ENCODE data around the gene TEX264.

The TEX264 gene

DNA sequence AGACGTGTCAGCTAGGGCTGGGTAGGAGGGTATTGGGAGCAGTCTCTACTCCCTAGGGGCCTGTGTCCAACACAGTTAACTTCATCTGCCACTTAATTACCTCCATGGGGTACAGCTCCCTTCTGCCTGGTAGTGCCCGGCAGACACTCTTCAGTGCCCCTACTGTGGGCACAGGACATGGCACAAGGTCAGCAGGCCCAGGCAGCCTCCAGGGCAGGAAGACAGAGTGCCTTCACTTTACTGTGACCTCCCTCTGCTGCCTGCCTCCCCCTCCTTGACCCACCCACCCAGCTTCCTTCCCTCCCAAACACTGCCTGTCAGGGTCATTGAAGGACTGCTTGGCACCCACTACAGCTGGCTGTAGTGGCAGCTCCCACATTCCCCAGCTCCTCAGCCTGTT, 29.4 kb downstream of the TEX264 start:
- DNase-seq = no peak

GRCh38 chr3:51702156-51702555, 31.1 kb downstream of the TEX264 start:
- no peak for DNase-seq

- no peak for DNase-seq
These were observed 32.2 kb downstream of the TEX264 start for GRCh38 chr3:51703068-51703760.

- DNase-seq = no peak
These were observed 32.9 kb downstream of the TEX264 start for GRCh38 chr3:51703761-51704510.

- DNase-seq = no peak
These were observed 33.5 kb downstream of the TEX264 start for GRCh38 chr3:51704511-51704950.

DNA sequence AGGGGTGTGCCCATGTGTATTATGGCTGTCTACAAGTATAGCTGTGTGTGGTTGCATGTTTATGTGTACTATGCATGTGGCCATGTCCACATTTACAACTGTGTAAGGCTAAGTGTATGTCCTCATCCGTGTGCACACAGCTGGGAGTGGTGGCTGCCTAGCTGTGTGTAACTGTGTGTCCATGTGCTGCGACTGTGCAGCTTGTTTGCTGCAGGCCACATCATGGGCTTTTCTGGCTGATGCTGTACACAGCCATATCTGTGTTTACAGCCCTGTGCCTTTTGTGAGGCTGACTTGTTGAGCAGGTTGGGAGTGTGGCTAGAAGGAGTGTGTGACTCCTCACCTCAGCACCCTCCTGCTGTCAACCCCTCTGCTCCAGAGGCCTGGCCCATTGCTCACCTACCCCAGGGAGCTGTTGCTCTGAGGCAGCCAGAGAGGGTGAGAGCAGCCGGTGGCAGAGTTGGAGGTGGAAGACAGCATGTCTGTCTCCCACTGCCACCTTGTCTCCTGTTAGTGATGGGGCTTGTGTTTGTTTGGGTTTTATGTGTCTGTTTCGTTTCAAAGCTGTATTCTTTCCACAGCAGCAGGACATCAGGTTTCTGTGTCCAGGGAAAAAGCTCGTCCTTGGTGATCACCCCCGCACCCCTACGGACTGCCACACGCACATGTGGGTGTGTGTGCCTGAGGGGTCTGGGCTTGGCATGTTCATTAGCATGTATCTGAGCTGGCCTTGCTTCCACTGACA, 34.4 kb downstream of the TEX264 start:
- DNase-seq = no peak

- no peak for DNase-seq
These were observed 35.0 kb downstream of the TEX264 start for GRCh38 chr3:51706021-51706485.

GRCh38 chr3:51706788-51707731, 36.0 kb downstream of the TEX264 start, which contains the start of gene GRM2:
TSS of gene GRM2 (plus strand) at chr3:51707068. CDS start at chr3:51708984, 1,916 bp downstream.
- no peak for DNase-seq

GRCh38 chr3:51708216-51708845, 37.3 kb downstream of the TEX264 start:
- no peak for DNase-seq

- DNase-seq = no peak
These were observed 38.0 kb downstream of the TEX264 start for GRCh38 chr3:51709004-51709420.

DNA sequence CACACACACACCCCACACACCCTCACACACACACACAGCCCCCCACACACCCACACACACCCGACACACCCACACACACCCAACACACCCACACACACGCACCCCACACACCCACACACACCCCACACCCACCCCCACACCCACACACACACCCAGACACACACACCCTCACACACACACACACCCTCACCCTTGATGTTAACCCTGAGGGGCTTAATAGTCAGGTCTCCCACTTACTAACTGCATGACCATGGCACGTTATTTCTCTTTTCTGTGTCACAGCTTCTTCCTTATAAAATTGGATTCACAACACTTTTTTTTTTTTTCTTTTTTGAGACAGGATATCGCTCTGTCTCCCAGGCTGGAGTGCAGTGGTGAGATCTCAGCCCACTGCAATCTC, 38.6 kb downstream of the TEX264 start:
- no peak for DNase-seq

DNA sequence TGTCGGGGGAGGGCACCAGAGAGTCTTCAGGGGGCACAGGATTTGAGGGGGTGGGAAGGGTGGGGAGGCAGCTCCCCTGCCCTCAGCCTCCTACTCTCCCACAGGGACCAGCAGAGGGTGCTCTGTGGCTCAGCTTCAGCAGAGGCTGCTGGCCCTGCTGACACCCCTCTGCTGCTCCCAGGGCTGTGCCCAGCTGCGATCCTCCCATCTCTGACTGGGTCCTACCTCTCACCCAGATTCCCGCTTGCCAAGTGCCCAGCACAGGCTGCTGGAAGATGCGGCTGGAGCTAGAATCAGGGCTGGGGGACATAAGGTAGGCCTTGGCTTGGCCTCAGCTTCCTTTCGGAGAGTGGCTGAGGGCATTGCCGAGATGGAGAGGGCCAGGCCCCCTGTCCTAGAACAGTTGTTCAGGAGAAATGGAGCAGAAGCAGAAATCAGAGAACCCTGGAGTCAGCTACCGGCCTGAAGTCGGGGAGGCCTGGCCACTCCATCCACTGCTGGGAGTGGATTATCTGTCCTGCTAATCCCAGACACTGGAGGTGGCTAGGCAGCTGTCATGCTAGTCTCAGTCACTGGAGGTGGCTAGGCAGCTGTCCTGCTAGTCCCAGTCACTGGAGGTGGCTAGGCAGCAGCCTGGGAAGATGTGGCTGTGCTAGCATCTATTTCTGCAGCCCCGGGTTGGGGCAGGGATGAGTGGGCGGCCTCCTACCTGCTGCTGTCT, 39.7 kb downstream of the TEX264 start:
- no peak for DNase-seq

DNA sequence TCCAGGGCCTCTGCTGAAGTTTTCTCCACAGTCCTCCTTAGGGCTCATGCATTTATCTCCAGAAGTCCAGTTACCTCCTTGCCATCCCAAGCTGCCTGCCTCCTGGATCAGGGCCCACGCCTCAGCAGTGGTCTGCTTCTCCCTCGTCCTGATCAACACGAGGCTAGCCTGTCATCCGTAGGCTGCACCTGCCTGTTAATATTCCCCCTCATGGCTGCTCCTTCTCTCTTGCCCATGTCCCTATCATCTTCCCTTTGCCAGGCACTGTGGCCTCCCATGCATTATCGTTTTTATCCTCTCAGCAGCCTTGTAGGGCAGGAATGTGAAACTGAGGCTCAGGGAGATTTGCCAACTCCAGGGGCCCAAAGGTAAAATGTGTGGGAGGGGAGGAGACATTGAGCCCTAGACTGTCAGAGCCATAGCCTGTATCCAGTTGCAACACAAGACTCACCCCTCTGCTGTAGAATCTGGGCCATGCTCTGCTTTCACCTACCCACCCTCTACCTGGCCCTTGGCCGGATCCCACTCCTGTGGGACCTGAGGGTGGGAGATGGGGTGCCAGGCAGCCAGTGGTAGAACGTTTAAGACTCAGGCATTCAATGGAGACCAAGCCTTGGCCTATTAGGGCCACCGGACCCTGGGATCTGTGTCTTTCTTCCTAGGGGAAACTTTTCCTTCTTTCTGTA, 40.4 kb downstream of the TEX264 start:
- DNase-seq = no peak

GRCh38 chr3:51712038-51712420, 41.0 kb downstream of the TEX264 start:
- DNase-seq = no peak

GRCh38 chr3:51712511-51712931, 41.5 kb downstream of the TEX264 start:
- no peak for DNase-seq

DNA sequence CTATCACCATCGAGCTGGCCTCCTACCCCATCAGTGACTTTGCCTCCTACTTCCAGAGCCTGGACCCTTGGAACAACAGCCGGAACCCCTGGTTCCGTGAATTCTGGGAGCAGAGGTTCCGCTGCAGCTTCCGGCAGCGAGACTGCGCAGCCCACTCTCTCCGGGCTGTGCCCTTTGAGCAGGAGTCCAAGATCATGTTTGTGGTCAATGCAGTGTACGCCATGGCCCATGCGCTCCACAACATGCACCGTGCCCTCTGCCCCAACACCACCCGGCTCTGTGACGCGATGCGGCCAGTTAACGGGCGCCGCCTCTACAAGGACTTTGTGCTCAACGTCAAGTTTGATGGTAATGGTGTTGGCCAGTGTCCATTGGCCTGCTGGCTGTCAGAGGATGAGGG, 41.9 kb downstream of the TEX264 start:
- DNase-seq = no peak

DNA sequence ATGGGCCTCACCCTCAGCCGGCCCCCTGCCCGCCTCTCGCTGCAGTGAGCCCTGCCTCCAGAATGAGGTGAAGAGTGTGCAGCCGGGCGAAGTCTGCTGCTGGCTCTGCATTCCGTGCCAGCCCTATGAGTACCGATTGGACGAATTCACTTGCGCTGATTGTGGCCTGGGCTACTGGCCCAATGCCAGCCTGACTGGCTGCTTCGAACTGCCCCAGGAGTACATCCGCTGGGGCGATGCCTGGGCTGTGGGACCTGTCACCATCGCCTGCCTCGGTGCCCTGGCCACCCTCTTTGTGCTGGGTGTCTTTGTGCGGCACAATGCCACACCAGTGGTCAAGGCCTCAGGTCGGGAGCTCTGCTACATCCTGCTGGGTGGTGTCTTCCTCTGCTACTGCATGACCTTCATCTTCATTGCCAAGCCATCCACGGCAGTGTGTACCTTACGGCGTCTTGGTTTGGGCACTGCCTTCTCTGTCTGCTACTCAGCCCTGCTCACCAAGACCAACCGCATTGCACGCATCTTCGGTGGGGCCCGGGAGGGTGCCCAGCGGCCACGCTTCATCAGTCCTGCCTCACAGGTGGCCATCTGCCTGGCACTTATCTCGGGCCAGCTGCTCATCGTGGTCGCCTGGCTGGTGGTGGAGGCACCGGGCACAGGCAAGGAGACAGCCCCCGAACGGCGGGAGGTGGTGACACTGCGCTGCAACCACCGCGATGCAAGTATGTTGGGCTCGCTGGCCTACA, 44.4 kb downstream of the TEX264 start:
- no peak for DNase-seq

DNA sequence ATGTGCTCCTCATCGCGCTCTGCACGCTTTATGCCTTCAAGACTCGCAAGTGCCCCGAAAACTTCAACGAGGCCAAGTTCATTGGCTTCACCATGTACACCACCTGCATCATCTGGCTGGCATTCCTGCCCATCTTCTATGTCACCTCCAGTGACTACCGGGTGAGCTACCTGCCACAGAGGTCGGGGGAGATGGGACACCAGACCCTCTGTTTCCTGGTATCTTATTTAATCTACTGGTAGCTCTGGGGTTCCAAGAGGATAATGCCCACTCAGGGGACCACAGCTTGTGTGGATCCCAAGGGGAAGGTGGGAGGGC, 44.9 kb downstream of the TEX264 start:
- DNase-seq = no peak

DNA sequence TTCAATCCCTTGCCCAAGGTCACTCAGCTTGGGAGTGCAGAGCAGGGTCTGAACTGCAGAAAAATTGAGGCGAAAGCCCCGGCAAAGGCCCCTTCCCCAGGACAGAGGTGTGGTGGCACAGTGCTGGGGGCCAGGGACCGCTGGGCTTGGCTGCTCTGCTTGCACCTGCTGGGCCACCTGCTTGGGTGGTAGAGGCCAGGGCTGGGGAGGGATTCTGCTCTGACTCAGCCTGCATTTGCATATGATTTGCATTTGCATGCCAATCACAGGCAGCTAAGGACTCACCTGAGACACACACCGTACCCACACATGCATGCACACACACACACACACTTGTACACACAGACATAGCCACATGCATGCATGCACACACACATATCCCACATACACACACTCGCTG, 45.8 kb downstream of the TEX264 start:
- no peak for DNase-seq

GRCh38 chr3:51717446-51717845, 46.4 kb downstream of the TEX264 start:
- DNase-seq = no peak
